ENCODE data around the gene RPL10.

RPL10 gene

DNA sequence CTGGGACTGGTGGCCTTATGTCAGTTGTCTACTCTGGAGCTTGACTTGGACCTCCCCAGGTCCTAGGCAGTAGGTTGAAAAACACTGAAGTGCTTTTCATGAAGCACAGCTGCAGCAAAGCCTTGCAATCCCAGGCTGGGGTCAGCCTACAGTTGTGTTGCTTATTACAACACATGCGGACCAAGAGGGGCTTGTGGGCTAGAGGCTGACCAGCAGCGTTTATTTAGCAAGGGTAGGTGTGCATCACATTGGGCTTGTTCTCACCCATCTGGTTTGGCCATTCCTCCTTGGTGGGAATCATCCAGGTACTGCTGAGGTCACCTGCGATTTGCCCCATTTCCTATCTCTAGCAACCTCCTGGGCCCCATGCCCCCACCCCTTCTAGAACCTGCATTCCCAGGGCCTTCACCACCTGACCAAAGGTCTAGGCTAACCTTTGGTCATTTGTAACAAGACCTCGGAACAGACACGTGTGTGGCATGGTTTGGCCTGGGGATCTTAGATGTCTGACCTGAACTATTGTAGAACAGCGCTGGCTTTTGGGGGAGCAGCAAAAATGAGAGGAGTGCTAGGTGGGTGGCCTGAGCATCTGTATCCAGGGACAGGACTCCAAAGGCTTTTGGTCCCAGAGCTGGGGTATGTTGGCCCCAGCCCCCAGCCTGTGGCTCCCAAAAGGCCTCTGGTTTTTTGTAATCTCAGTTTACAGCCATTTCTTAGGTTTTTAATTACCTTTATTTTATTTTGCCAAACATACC, 3.0 kb downstream of the RPL10 start:
- no peak for DNase-seq (ENCODE audit: low read depth)

DNA sequence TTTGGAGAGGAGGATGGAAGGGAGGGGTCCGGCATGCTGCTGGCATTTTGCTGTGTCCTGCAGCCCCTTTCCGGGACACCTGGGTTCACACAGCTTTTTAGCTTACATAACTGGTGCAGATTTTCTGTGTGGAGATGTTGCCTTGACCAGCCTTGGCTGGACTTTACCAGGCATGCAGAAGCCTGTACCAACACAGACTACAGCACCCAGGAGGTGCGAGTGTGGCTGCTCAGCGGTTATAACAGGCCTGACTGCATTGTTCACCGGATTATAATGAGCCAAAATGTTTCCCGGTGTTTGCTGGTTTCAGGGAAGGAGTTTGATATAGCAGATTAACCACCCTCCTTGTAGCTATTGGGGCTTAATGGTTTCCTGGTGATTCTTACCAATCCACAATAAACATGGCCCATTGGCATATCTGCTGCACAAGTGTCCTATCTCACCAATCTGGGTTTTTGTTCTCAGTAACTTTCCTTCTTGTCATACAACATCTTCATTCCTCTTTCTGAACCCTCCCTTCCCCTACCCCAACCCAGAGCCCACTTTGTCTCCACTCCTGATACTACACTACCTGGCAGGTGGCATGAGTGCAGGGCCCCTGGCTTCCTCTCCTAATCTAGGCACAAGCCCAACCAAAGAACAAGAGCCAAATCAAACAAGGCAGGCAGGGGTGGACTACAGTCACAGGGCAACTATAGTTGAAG, 3.9 kb downstream of the RPL10 start:
- DNase-seq (ENCODE audit: low read depth) = no peak

DNA sequence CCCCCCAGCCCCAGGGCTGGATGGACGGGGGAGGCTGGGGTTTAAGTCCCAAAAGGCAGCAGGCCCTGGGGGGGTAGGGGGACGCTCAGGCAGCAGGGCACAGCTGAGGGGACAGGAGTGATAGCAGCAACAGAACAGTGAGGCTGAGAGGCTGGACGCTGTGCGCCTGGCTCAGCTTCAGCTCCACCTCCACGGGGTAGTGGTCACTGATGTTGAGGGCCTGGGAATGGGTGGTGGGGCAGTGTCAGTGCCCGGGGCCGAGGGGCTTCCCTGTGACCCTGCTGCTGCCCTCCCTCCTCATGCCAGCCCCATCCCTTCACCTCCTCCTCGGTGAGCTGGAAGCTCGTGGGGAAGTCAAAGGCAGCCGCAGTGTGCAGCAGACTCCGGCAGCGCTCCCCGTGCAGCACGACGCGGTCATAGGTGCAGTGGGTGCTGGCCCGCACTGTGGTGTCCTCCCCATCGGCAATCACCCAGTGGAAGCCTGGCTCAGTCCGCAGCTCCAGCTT, 4.5 kb downstream of the RPL10 start:
- DNase-seq (ENCODE audit: low read depth) = no peak

DNA sequence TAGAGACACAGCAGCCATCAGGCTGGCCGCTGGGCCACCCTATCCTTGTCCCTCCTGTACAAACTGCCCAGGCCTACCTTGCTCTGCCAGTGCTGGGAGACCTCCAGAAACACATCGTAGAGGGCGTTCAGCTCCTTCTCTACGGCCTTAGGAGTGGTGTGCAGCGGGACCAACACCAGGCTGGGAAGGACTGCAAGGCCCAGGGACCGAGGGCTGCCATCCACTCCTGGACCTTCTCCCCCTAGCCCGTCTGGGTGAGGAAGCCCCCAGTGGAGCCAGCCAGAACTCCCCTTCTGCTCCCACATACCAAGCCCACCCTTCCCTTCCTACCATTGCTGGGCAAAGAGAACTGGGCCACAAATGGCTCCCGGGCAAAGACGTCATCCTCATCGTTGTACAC, 5.0 kb downstream of the RPL10 start:
- no peak for DNase-seq (ENCODE audit: low read depth)

DNA sequence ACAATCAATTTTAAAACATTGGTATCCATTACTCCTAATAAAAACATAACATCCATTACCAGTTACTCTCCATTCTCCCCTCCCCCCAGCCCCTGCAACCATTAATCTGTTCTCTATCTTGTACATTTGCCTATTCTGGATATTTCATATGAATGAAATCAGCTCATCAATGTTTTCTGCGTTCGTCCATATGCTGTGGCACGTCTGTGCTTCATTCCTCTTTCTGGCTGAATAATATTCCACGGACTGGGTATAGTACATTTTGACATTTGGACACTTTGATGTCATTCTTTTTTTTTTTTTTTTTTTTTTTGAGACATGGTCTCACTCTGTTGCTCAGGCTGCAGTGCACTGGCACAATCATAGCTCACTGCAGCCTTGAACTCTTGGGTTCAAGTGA, 5.7 kb downstream of the RPL10 start:
- no peak for DNase-seq (ENCODE audit: low read depth)

DNA sequence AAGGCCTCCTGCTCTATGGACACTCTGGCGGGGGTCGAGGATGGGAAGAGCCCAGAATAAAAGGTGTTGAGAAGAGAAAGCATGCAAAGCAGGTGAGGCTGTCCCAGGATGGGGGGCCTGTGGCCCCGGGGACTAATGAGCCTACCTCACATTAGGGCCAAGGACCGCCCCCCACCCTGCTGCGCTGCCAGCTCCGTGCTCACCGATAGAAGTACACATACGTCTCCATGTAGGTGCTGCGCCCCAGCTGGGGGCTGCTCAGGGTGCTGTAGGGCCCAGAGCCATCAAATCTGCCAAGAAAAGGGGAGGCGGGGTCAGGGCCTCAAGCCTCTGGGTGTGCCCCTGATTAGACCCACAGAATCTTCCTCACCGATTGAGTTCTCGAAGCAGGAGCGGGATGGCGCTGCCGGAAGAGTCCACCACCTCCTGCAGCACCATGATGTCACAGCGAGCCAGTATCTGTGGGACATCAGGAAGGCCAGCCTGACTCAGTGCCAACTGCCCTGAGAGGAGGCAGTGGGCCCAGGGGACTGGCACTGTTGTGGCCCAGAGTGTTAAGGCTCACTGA, 6.5 kb downstream of the RPL10 start:
- no peak for DNase-seq (ENCODE audit: low read depth)

DNA sequence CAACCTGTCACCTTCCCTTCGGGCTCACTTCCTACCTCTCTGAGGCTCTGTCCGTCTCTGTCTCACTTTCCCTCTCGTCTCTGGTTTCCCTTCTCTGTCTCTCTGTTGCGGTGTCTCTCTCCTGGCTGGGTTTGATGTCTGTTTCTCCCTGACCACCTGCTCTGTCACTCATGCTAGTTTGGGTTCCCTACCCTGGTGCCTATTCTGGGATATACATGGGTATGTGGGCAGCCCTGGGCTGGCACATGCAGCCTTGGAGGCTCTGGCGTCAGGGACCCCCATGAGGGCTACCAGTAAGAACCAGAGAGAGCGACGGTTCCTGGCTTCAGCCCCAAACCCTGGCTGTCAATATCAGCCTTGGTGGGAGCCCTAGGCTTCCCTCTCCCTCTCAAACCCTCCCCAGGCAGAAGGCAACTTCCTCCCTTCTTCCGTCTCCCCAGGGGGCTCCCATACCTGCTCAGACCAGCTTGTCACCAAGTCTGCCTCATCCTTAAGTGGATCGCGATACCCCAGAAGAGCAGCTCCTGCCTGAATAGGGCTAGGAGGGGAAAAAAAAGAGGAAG, 10.6 kb downstream of the RPL10 start:
- DNase-seq (ENCODE audit: low read depth) = no peak

DNA sequence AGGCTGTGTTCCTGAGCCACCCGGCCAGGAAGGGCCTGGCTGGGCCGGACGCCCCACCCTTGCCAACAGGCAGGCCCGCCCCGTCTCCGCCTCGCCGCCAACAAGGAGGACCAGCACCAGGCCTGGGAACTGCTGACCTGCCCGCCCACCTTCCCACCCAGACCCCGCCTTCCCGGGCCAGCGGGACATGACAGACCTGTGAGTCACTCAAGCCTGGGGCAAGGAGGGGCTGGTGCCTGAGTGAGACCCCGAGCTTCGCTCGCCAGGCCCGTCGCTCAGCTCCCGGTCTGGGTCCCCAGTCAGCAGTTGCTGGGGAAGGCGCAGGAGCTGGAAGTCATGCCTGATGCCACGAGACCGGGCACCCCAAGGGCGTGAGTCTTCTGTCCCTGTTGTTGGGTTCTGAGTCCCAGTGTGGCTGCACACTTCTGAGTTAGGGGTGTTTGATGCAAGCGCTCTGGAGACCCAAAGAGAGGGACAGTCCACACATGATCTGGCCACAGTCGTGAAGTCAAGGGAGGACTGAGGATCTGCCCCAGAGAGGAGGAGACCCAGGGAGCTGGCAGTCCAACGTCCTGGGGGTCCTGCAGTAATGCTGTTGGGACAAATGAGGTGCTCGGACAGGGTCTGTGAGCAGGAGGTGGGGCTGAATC, 11.2 kb downstream of the RPL10 start, which contains the start of gene DNASE1L1:
DNASE1L1 (minus strand) TSS at position 33 of the 650 bp plus-strand sequence. CDS start 3,686 bp downstream, outside the sequence.
- no peak for DNase-seq (ENCODE audit: low read depth)

DNA sequence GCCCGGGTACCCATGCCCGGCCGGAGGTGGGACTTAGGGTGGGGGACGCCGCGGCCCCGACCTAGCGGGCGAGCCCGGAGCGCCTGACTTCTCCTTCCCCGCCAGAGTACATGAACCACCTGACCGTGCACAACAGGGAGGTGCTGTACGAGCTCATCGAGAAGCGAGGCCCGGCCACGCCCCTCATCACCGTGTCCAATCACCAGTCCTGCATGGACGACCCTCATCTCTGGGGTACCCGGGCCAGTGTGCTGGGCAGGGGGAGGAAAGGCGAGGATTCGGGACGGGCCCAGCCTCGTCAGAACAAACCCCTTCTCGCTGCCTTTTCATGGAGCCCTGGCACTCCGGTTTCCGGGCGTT, 13.8 kb downstream of the RPL10 start:
- no peak for DNase-seq (ENCODE audit: low read depth)

DNA sequence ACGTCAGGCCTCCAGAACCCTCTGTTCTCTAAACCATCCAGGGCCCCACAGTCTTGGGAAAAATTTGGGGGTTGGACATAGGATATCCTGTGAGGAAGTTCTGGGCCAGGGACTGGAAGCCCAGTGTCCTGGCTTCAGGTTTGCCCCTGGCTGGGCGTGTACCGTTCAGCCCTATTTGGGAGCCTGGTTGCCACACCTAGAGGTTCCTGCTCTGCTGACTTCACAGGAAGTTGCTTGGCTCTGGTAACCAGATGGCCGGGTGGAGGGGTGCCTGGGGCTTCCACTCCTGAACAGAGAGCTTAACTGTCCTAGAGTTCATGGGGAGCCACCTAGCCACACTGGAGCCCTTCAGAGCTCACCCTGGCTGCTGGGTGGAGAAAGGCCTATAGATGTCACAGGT, 14.3 kb downstream of the RPL10 start:
- no peak for DNase-seq (ENCODE audit: low read depth)

DNA sequence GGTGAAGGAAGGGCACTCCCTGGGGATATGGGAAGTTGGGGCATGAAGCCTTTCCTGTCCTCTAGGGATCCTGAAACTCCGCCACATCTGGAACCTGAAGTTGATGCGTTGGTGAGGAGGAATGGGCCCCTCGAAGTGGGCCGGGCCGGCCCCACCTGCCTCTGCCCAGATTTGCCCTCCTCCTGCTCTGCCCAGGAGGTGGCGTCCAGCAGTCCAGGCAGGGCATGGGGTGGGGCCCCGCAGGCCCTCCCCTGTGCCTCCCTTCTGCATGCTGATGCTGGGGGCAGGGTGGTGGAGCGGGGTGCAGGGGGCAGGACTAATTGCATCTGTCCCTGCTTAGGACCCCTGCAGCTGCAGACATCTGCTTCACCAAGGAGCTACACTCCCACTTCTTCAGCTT, 15.0 kb downstream of the RPL10 start:
- no peak for DNase-seq (ENCODE audit: low read depth)

DNA sequence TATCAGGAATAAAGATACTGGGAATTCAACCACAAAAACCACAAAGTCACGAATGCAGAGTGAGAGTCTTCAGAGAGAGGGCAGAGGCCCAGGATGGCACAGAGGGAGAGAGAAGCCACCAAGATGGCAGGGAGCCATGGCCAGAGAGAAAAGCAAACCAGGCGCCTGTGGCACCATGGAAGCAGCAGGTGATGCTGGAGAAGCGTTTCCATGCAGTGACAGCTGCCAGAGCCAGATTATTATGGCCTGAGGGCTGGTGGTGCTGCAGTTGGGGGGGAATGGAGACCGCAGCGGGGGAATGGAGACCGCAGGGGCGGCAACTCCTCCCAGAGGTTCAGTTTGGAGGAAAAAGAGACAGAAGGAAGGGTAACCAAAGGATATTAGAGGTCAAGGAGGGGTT, 19.0 kb downstream of the RPL10 start:
- DNase-seq (ENCODE audit: low read depth) = no peak

DNA sequence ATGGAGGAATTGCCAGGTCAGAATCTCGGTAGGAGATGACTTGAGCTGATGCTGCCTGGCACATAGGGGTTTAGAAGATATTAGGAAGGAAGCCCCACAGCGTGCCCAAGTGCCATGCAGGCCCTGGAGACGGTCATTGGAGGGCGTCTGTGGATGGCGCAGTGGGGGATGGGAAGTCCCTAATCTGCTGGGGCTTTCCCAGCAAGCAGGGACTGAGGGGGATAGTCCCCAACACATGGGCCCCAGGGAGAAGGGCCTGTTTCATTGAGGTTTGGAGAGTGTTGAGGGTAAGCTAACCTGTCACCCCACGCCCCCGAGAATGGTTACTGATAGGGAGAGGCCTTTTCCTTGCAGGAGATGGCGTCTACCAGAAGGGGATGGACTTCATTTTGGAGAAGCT, 21.0 kb downstream of the RPL10 start:
- DNase-seq (ENCODE audit: low read depth) = no peak

DNA sequence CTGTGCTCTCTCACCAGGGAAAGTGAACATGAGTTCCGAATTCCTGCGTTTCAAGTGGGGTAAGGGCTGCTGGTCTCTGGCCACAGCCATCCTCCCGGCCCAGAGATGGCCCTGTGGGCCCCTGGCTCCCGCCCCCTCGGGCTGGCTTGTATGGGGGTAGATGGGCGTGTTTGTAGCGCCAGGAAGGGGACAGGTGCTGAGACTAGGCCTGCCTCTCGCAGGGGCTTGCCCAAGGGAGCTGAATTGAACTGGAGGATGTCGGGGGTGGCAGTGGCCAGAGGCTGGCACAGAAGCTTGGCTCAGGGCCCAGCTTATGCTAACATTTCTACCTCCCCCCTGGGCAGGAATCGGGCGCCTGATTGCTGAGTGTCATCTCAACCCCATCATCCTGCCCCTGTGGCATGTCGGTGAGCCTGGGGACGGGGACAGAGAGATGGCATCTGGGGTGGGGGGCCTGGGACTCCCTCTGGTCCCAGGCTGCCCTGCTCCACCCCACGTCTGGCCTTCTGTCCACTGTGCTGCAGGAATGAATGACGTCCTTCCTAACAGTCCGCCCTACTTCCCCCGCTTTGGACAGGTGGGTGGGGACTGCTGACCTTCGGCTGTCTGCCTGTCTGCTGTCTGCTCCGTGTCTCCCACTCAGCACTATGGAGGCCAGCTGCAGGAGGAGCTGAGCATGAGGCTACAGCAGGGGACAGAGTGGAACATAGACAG, 21.7 kb downstream of the RPL10 start:
- no peak for DNase-seq (ENCODE audit: low read depth)

DNA sequence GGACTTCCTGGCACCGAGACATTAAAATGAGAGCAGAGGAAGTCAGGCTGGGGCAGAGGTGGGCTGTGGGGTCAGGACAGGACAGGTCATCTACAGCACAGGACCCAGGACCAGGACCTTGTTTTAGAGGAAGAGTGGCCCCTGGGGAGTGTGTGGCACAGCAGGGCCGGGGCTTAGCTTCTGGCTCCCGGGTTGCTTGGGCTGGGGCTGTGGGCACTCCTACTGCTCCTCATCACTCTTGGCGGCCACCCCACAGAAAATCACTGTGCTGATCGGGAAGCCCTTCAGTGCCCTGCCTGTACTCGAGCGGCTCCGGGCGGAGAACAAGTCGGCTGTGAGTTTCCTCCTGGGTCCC, 22.2 kb downstream of the RPL10 start:
- no peak for DNase-seq (ENCODE audit: low read depth)

DNA sequence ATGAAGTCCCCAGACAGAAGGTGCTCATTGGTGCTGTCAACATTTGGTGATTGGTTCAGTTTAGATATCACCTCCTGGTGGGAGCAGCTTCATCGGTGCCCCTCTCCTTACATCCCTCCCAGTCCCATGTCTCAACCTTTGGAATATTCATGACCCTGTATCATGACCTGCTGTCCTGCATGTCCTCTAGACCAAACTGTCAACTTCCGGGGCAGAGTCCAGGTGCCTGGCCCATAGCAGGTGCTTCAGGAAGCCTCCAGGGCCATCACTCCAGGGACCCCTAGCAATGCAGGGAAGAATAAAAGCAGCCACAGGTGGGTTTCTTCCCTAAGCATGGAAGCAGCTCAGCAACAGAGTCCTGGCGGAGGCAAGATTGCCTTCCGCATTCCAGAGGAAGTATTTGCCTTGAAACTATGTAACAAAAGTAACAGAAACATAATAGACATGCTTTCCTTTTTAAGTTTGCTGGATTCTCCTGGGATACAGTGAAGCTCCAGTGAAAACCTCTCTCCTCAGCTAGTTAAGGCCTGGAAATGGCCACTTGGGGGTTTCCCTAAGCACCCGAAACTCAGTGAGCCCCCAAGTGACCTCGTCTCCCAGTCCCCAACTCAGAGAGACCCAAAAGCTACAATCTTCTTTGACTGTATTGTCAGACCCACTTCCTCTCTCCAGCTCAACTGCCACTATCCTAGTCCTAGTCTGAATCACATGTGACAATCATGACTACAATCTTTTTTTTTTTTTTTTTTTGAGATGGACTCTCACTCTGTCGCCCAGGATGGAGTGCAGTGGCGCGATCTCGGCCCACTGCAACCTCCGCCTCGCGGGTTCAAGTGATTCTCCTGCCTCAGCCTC, 29.0 kb downstream of the RPL10 start:
- no peak for DNase-seq (ENCODE audit: low read depth)

DNA sequence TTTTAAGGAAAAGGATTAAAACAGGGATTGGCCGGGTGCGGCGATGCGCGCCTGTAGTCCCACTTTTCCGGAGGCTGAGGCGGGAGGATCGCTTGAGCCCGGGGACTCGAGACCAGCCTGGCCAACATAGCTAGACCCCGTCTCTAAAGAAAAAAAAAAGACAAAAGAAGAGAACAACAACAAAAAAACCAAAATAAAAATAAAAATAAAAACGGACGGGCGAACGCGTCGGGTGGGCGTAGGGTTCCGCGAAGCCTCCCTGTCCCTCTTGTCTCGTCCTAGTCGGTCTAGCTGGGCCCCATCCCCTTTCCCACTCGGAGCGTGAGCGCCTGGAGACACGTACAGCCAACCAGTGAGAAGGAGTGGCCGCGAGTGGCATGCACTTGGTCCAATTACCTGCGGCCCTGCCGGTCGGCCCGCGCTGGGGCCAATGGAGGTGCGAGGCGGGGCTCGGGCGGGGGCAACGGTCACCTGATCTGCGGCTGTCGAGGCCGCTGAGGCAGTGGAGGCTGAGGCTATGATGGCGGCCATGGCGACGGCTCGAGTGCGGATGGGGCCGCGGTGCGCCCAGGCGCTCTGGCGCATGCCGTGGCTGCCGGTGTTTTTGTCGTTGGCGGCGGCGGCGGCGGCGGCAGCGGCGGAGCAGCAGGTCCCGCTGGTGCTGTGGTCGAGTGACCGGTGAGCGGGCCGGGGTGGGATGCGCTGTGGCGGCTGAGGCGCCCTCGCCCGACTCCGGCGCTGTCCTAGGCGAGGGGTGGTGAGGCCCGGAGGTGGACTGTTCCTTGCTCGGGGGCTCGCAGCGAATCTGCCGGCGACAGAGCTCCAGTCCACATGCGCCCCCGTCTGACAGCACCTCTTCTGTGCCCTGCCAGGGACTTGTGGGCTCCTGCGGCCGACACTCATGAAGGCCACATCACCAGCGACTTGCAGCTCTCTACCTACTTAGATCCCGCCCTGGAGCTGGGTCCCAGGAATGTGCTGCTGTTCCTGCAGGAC, 30.3 kb downstream of the RPL10 start, which contains the start of gene ATP6AP1:
ATP6AP1 (plus strand) TSS at position 502 of the 996 bp plus-strand sequence; CDS start at position 518, 16 bp downstream.
- DNase-seq (ENCODE audit: low read depth) = peak; percentile 83

DNA sequence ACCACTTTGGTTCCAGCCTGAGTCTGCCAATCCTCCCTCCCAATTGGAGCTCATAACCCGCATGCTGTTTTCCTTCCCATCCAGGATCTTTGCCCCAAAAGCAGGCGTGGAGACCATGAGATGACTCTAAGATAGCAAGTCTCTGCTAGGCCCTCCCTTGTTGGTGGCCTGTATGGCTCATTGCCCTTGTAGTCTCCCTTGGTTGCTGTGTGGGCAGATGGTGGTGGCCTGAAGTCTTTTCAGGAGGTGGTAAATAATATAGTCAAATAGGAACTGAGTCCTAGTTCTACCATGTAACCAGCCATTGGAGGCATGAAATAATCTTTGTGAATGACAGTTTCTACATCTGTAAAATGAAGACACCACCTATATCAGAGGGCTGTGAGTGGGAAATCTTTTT, 31.5 kb downstream of the RPL10 start:
- DNase-seq (ENCODE audit: low read depth) = no peak

DNA sequence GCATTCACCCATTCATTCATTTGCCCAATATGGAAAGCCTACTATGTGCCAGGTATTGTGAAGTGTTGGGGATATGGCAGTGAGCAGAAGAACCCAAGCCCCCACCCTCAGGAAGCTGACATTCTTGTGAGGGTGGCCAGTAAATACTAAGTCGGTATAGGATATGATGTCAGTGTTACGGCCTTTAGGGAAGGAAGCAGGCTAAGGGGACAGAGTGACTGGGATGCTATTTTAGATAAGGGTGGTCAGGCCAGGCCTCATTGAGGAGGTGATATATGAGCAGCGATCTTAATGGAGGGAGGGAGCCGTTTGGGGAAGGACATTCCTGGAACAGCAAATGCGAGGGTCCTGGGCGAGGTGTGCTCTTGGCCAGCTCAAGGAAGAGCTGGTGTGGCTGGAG, 32.3 kb downstream of the RPL10 start:
- no peak for DNase-seq (ENCODE audit: low read depth)

Data from T follicular helper cell (primary cell).